Colonic mucosa (tissue), 4 donors: ENCODE measurements around the gene SEBOX. TPM values are rescaled to one million over a fixed set of nuclear protein-coding genes. Genes with fewer than 3 reads are reported as not detected.

Experiments used
- DNase-seq: peaks from one replicate; pipeline ENCODE4 v3.0.0-alpha.2; 2020
- H3K27ac ChIP-seq: fragments of 200-600 bp; one replicate; pipeline ENCODE4 v1.8.0; 2021
- H3K27me3 ChIP-seq: fragments of 200-600 bp; one replicate; pipeline ENCODE4 v1.8.0; 2021
- H3K36me3 ChIP-seq: fragments of 200-600 bp; one replicate; pipeline ENCODE4 v1.8.0; 2021
- H3K4me1 ChIP-seq: fragments of 200-600 bp; one replicate; pipeline ENCODE4 v1.8.0; 2021; ENCODE audit warnings: mild to moderate bottlenecking
- H3K4me3 ChIP-seq: fragments of 200-600 bp; one replicate; pipeline ENCODE4 v1.8.0; 2021
- H3K9ac ChIP-seq, 2 donors: one replicate each; pipeline ENCODE4 v1.7.0; 2013; ENCODE audit warnings: control low read depth in 2 of 2, low read depth in 2 of 2, low read length in 2 of 2
- H3K9me3 ChIP-seq: fragments of 200-600 bp; one replicate; pipeline ENCODE4 v1.8.0; 2021
- intact Hi-C: fragments of 100-400 bp; cut with DNase I; formaldehyde crosslinking; loops from one replicate; pipeline ENCODE4 v1.14.1; 2022
- total RNA-seq, 2 donors: library from RNA; stranded (reverse); fragmentation: NEBNext Ultra II Directional in 1 of 2; extraction: Animal tissue kit (Norgen Biotek cat#: 25700) in 1 of 2; gene quantifications; one replicate each; pipeline ENCODE4 v1.2.1, GENCODE V29; 2021
- TF ChIP-seq, protein P1 (sequence below): fragments of 200-600 bp; IDR thresholded peaks from one replicate; pipeline ENCODE4 v1.8.0; 2022; ENCODE audit warnings: antibody characterized with exemption, mild to moderate bottlenecking
- donor health status: healthy.
- donor health status: DM: no; HTN: no; CAD: no.
- donor health status: DM: no; HTN: no; CAD: no.

Gene SEBOX, protein sequence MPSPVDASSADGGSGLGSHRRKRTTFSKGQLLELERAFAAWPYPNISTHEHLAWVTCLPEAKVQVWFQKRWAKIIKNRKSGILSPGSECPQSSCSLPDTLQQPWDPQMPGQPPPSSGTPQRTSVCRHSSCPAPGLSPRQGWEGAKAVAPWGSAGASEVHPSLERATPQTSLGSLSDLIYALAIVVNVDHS
- not detected for total RNA-seq

DNA sequence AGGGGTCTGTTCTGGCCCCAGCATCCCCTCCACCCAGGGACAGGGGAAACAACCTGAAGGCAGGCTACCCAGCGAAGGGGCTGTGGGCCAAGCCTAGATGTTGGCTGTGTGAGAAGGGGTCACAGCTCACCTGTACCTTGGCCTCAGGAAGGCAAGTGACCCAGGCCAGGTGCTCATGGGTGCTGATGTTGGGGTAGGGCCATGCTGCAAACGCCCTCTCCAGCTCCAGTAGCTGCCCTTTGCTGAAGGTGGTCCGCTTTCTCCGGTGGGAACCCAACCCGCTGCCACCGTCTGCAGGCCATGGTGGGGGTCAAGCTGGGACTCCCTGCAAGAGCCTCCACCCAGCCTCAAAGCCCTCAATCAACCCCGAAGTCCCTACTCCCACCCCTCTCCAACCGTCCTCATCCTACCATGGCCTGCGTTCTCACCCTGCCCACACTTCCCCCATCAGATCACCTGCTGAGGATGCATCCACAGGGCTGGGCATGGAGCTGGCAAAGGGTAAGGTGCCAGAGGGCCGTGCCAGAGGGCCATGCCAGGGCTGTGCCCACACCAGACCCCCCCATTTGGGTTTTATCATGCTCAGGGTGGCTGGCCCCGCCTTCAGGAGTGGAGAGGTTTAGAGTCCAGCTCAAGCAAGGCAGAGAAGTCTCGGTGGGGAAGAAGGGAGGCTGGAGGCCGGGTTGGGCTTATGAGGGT, at the start of gene SEBOX:
TSS of gene SEBOX (minus strand) at position 535 of the 699 bp plus-strand sequence. CDS start at position 487, 48 bp downstream.
- DNase-seq = no peak
- Histone ChIP-seq H3K36me3 (peaks cover 11% of the 10 kb centered on the region), H3K27ac (no peak within 1 kb of the TSS), H3K4me1 (no peaks in the 10 kb centered on the region), H3K27me3 (no peaks in the 10 kb centered on the region), H3K4me3 (no peak within 1 kb of the TSS), H3K9ac (no peak within 1 kb of the TSS), H3K9me3 (no peaks in the 10 kb centered on the region)
- TF ChIP-seq, protein P1, sequence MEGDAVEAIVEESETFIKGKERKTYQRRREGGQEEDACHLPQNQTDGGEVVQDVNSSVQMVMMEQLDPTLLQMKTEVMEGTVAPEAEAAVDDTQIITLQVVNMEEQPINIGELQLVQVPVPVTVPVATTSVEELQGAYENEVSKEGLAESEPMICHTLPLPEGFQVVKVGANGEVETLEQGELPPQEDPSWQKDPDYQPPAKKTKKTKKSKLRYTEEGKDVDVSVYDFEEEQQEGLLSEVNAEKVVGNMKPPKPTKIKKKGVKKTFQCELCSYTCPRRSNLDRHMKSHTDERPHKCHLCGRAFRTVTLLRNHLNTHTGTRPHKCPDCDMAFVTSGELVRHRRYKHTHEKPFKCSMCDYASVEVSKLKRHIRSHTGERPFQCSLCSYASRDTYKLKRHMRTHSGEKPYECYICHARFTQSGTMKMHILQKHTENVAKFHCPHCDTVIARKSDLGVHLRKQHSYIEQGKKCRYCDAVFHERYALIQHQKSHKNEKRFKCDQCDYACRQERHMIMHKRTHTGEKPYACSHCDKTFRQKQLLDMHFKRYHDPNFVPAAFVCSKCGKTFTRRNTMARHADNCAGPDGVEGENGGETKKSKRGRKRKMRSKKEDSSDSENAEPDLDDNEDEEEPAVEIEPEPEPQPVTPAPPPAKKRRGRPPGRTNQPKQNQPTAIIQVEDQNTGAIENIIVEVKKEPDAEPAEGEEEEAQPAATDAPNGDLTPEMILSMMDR = no peak
- intact Hi-C loops = no loop called here

DNA sequence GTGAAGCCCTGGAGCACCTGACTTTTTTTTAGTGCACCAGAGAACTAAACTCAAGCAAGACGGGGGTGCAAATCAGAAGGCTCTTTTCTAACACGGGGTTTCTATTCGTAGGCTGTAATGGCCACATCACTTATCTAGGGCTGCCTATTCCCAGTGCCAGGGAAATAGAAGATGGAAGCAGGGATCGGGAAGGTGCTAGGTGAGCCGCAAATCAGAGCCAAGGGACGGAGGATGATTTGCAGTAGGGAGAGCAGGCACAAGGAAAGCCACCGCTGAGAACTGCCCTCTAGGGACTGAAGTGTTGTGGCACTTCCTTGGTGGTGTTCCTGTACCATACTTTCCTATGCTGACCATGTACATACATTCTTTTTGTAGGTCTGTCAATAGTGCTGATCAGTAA, 48.8 kb upstream of the SEBOX start:
- Histone ChIP-seq H3K9ac (no peak overlapping the region), H3K4me1 (no peaks in the 10 kb centered on the region), H3K27me3 (no peaks in the 10 kb centered on the region), H3K36me3 (no peaks in the 10 kb centered on the region), H3K27ac (no peak overlapping the region), H3K4me3 (no peak overlapping the region), H3K9me3 (no peaks in the 10 kb centered on the region)
- intact Hi-C loops = no loop called here
- TF ChIP-seq, protein P1 = no peak
- DNase-seq = no peak

DNA sequence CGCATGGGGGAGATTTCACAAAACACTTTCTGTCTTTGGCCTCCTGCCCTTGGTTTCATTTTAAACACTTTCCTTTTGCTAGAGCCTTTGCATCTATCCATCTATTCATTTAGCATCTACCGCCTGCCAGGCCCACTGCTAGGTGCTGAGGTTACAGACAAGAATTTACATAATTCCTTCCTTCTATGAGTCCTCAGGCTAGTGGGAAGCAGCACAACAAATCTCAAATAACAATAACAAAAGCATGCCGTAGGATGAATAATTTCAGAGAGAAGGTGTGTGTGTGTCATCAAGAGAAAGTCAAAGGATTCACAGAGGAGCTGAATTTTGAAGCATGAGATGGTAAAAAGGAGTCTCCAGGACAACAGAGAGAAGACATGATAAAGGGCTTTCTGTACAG, 47.1 kb upstream of the SEBOX start:
- Histone ChIP-seq H3K4me1 (no peaks in the 10 kb centered on the region), H3K27ac (no peak overlapping the region), H3K9ac (no peak overlapping the region), H3K36me3 (no peaks in the 10 kb centered on the region), H3K27me3 (no peaks in the 10 kb centered on the region), H3K4me3 (no peak overlapping the region), H3K9me3 (no peaks in the 10 kb centered on the region)
- intact Hi-C loops = no loop called here
- TF ChIP-seq, protein P1 = no peak
- DNase-seq = no peak

DNA sequence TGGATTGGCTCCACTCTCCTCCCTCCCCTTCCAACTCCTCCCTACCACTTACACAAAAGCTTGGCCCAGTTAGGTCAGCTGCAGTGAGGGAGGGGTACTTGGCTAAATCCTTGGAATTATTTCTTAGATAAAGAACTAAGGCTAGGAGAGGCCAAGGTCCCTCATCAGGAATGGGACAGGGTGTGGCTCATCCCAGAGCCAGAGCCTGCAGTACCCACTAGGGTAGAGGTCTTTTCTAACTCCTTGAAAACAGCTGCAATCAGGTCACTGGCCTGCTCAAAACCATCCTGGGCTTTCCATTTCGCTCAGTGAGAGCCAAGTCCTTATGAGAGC, 42.9 kb upstream of the SEBOX start:
- H3K9ac ChIP-seq = peak overlapping the region in 1 of 2 donors; percentile 43
- no peaks in the 10 kb centered on the region for H3K9me3 ChIP-seq
- no peaks in the 10 kb centered on the region for H3K27me3 ChIP-seq
- no peaks in the 10 kb centered on the region for H3K36me3 ChIP-seq
- no peak for DNase-seq
- TF ChIP-seq, protein P1 = no peak
- H3K4me1 ChIP-seq = peaks cover 4% of the 10 kb centered on the region
- no peak overlapping the region for H3K4me3 ChIP-seq
- intact Hi-C loops = no loop called here
- H3K27ac ChIP-seq = no peak overlapping the region

DNA sequence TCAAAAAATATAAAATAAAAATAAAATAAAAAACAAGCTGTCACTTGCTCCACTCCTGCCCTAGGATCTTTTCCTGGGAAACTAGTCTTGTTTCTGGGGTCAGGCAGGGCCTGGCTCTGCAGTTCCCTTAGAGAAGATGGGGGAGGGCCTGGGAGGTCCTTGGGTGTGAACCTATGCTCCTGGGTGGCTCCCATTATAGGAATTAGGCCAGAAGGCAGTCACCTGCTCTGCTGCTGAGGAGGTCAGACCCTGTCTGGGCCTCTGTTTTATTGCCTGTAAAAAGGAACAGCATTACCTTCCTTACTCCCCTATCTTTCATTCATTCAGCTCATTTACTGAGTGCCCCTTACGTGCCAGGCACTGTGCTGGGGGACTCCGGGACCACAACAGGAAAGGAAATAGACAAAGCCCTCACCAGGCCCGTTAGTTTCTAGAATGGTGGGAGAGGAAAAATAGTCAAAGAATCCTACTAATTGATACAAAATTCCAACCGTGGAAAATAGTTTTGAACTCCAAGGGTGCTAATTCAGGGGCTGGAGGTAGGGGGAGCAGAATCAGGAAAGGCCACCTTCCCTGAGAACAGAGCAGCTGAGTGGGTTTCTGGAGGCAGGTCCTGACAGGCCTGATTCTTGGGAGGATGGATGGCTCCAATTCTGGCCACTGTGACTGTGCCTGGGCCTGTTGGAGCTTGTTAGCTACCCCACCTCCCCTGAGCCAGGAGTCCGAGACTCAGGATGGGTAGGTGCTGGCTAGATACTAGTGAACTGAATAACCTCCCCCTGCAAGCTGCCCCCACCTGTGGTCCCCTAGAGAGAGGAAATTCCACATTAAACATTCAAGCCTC, 42.4 kb upstream of the SEBOX start:
- H3K27ac ChIP-seq = no peak overlapping the region

More for the DNA sequence above, 42.4 kb upstream of the SEBOX start:
- DNase-seq = no peak
- no peaks in the 10 kb centered on the region for H3K36me3 ChIP-seq
- H3K9ac ChIP-seq = peak overlapping the region in 1 of 2 donors; percentile 43
- H3K4me3 ChIP-seq = no peak overlapping the region
- no peaks in the 10 kb centered on the region for H3K27me3 ChIP-seq
- intact Hi-C loops = no loop called here
- H3K9me3 ChIP-seq = no peaks in the 10 kb centered on the region
- TF ChIP-seq, protein P1 = no peak
- peaks cover 4% of the 10 kb centered on the region for H3K4me1 ChIP-seq
